Endothelial cell of umbilical vein (primary cell): ENCODE measurements around the gene OLFML2A. TPM values are rescaled to one million over a fixed set of nuclear protein-coding genes. Genes with fewer than 3 reads are reported as not detected.

Experiments
- BruUV-seq: library from RNA; stranded (reverse); fragments of 400-500 nt; replicated peaks from 2 replicates; lab custom pipeline; 2021; lab: Mats Ljungman, UMichigan
- CTCF ChIA-PET: fragments of 300-600, 350-600 bp; sonication (Branson Sonifier 250); formaldehyde crosslinking; loops from one replicate; lab custom pipeline; 2021; ENCODE audit warnings: antibody characterized with exemption, inconsistent platforms; lab: Charles Lee
- POLR2A ChIA-PET: fragments of 300-600, 350-600 bp; sonication (Branson Sonifier 250); formaldehyde crosslinking; loops from one replicate; lab custom pipeline; 2021; ENCODE audit warnings: antibody characterized with exemption, inconsistent platforms; lab: Charles Lee
- DNase-seq: peaks from one replicate; pipeline ENCODE4 v3.0.0-alpha.2; 2011; ENCODE audit warnings: low read depth, low spot score
- FAIRE-seq: peaks from 2 replicates; lab custom pipeline; 2011; peaks lifted over from hg19 to GRCh38; lab: Jason Lieb, UNC
- H2AFZ ChIP-seq: 2 replicates; pipeline ENCODE4 v1.6.0; 2012; ENCODE audit warnings: low read depth, low read length, control low read depth, inconsistent platforms
- H3K27ac ChIP-seq: 2 replicates; pipeline ENCODE4 v1.5.1; 2011; ENCODE audit warnings: low read depth, mild to moderate bottlenecking, control low read depth, low read length, moderate library complexity; ENCODE audit not compliant: insufficient read depth
- H3K27me3 ChIP-seq, 2 experiments: 2 replicates each; pipeline versions ENCODE4 v1.6.0 to v1.6.1; 2011; ENCODE audit warnings: low read length in 2 of 2, mixed read lengths in 1 of 2; ENCODE audit not compliant: control insufficient read depth in 2 of 2, insufficient read depth in 2 of 2
- H3K36me3 ChIP-seq, 2 experiments: 2 replicates in 1 of 2; 3 replicates in 1 of 2; pipeline ENCODE4 v1.5.1; 2011; ENCODE audit warnings: low read length in 2 of 2, mild to moderate bottlenecking in 1 of 2, moderate library complexity in 1 of 2; ENCODE audit not compliant: control insufficient read depth in 2 of 2, insufficient read depth in 2 of 2; ENCODE audit errors: extremely low read depth in 1 of 2
- H3K4me1 ChIP-seq: 3 replicates; pipeline ENCODE4 v1.5.1; 2011; ENCODE audit warnings: mild to moderate bottlenecking, low read length; ENCODE audit not compliant: control insufficient read depth, insufficient read depth; ENCODE audit errors: extremely low read depth
- H3K4me2 ChIP-seq: 2 replicates; pipeline ENCODE4 v1.6.1; 2011; ENCODE audit warnings: low read length, control low read depth, mixed read lengths; ENCODE audit not compliant: insufficient read depth
- H3K4me3 ChIP-seq, 3 experiments: fragments of 200-600 bp in 1 of 3; sonication (generic), shearing (Covaris generic) in 1 of 3; replicated peaks in 1 of 3; 2 replicates each; pipeline ENCODE4 v1.5.1; 2011 to 2016; ENCODE audit warnings: control low read depth in 3 of 3, low read length in 3 of 3, mild to moderate bottlenecking in 2 of 3, inconsistent platforms in 1 of 3, low read depth in 1 of 3, moderate library complexity in 1 of 3; ENCODE audit not compliant: insufficient read depth in 1 of 3
- H3K79me2 ChIP-seq: 2 replicates; pipeline ENCODE4 v1.6.0; 2012; ENCODE audit warnings: low read length, inconsistent platforms; ENCODE audit not compliant: control insufficient read depth, insufficient read depth
- H3K9ac ChIP-seq: replicated peaks from 2 replicates; pipeline ENCODE3; 2011; ENCODE audit warnings: low read length, control low read depth; ENCODE audit not compliant: insufficient read depth; ENCODE audit errors: extremely low read depth
- H3K9me1 ChIP-seq: replicated peaks from 3 replicates; pipeline ENCODE4 v1.6.0; 2011; ENCODE audit warnings: mild to moderate bottlenecking, low read length; ENCODE audit not compliant: control insufficient read depth, insufficient read depth; ENCODE audit errors: extremely low read depth
- H3K9me3 ChIP-seq: replicated peaks from 2 replicates; pipeline ENCODE4 v1.5.1; 2012; ENCODE audit warnings: low read length, inconsistent platforms; ENCODE audit not compliant: control insufficient read depth, insufficient read depth
- H4K20me1 ChIP-seq: replicated peaks from 2 replicates; pipeline ENCODE3; 2011; ENCODE audit warnings: mild to moderate bottlenecking, low read length; ENCODE audit not compliant: control insufficient read depth, insufficient read depth; ENCODE audit errors: extremely low read depth
- EZH2 ChIP-seq: IDR thresholded peaks from 2 replicates; pipeline ENCODE4 v1.6.1; 2012; ENCODE audit warnings: borderline replicate concordance, low read depth, mild to moderate bottlenecking, moderate library complexity, low read length, inconsistent platforms; ENCODE audit not compliant: severe bottlenecking
- FOS ChIP-seq: IDR thresholded peaks from 2 replicates; pipeline ENCODE4 v1.6.1; 2011; ENCODE audit warnings: mild to moderate bottlenecking, low read length, moderate library complexity, borderline replicate concordance; ENCODE audit not compliant: insufficient read depth
- GATA2 ChIP-seq: IDR thresholded peaks from 2 replicates; pipeline ENCODE4 v1.7.0; 2011; ENCODE audit warnings: low read depth, mild to moderate bottlenecking, moderate library complexity, mixed read lengths, low read length; ENCODE audit not compliant: insufficient read length, insufficient read depth
- JUN ChIP-seq: IDR thresholded peaks from 2 replicates; pipeline ENCODE4 v1.6.1; 2011; ENCODE audit warnings: borderline replicate concordance, low read depth; ENCODE audit not compliant: insufficient read length, insufficient read depth
- MYC ChIP-seq: IDR thresholded peaks from one replicate; pipeline ENCODE4 v1.6.1; 2011; ENCODE audit warnings: mild to moderate bottlenecking, low read depth, low read length
- POLR2A ChIP-seq: IDR thresholded peaks from 2 replicates; pipeline ENCODE4 v1.6.1; 2012; ENCODE audit warnings: low read depth, mild to moderate bottlenecking, control low read depth, low read length
- POLR2AphosphoS5 ChIP-seq: IDR thresholded peaks from 2 replicates; pipeline ENCODE4 v1.6.1; 2012; ENCODE audit warnings: low read depth, mild to moderate bottlenecking, control low read depth, low read length, moderate library complexity; ENCODE audit not compliant: insufficient read depth
- dilution Hi-C: fragments of 300-500 bp; cut with MboI; formaldehyde crosslinking; loops from one replicate; pipeline ENCODE4 v1.15.0; 2019; ENCODE audit warnings: low sequenced_read_pairs; ENCODE audit not compliant: extremely low pct_ligation_motif_present
- intact Hi-C: fragments of 100-400 bp; cut with micrococcal nuclease; formaldehyde crosslinking; loops from one replicate; pipeline ENCODE4 v1.10.0; 2022
- polyA plus RNA-seq, 4 experiments: library from polyadenylated mRNA; depleted of rRNA in 3 of 4; stranded (reverse) in 3 of 4; unstranded in 1 of 4; fragments of >200 nt; gene quantifications; 2 replicates each; pipeline versions ENCODE4 v1.2.1 to v1.2.3, GENCODE V29; 2011 to 2012; ENCODE audit warnings: missing spikeins in 1 of 4
- total RNA-seq: library from RNA; stranded (reverse); gene quantifications from 2 replicates; pipeline ENCODE4 v1.2.3, GENCODE V29; 2021
- TF ChIP-seq, protein P1 (sequence below): IDR thresholded peaks from 2 replicates; pipeline ENCODE4 v1.6.1; 2011; ENCODE audit not compliant: insufficient read depth, insufficient read length
- TF ChIP-seq, protein P2 (sequence below), 2 donors: IDR thresholded peaks; 1 replicate in 1 of 2; 2 replicates in 1 of 2; pipeline ENCODE4 v1.5.1; 2011; ENCODE audit warnings: low read length in 2 of 2, mild to moderate bottlenecking in 2 of 2, moderate library complexity in 2 of 2, control low read depth in 1 of 2, inconsistent platforms in 1 of 2, low read depth in 1 of 2; ENCODE audit not compliant: insufficient read depth in 1 of 2; ENCODE audit errors: extremely low read depth in 1 of 2

Gene OLFML2A
- total and polyA plus RNA-seq, 2 donors (not counting 3 experiments of a cell fraction or from before 2014, with no cell fraction given) = 0.92 to 1.1 TPM

DNA sequence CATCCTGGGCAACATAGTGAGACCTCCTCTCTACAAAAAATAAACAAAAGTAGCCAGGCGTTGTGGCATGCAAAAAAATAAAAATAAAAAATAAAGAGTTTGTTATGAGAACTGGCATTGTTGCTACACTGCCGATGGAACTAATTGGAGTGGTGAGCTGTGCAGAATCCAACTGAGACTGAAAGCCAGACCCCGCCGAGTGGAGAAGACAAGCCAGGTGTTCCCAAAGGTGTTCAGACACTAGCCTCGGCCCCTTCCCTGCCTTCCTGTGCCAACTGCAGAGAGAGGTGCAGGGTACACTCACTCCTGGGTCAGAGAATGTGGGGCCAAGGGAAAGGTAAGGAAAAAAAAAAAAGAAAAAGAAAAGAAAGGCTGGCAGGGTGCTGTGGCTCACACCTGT lies 38.7 kb downstream of the OLFML2A start:
- Histone ChIP-seq H3K4me2 (no peak overlapping the region), H3K79me2 (no peaks in the 10 kb centered on the region), H2AFZ (no peak overlapping the region), H3K36me3 (no peaks in the 10 kb centered on the region), H3K9me3 (no peaks in the 10 kb centered on the region), H3K9me1 (no peaks in the 10 kb centered on the region), H3K27me3 (no peaks in the 10 kb centered on the region), H3K27ac (no peak overlapping the region), H3K4me3 (no peak overlapping the region), H4K20me1 (no peaks in the 10 kb centered on the region), H3K9ac (no peak overlapping the region), H3K4me1 (no peaks in the 10 kb centered on the region)
- no TSS peak for BruUV-seq
- dilution Hi-C loops = no loop called here
- FAIRE-seq = no peak
- ChIA-PET POLR2A (no interaction called here), CTCF (no interaction called here)
- TF ChIP-seq JUN (no peak), GATA2 (no peak), MYC (no peak), POLR2A (no peak), POLR2AphosphoS5 (no peak), FOS (no peak), EZH2 (no peak)
- TF ChIP-seq, protein P1, sequence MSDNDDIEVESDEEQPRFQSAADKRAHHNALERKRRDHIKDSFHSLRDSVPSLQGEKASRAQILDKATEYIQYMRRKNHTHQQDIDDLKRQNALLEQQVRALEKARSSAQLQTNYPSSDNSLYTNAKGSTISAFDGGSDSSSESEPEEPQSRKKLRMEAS = no peak
- TF ChIP-seq, protein P2, sequence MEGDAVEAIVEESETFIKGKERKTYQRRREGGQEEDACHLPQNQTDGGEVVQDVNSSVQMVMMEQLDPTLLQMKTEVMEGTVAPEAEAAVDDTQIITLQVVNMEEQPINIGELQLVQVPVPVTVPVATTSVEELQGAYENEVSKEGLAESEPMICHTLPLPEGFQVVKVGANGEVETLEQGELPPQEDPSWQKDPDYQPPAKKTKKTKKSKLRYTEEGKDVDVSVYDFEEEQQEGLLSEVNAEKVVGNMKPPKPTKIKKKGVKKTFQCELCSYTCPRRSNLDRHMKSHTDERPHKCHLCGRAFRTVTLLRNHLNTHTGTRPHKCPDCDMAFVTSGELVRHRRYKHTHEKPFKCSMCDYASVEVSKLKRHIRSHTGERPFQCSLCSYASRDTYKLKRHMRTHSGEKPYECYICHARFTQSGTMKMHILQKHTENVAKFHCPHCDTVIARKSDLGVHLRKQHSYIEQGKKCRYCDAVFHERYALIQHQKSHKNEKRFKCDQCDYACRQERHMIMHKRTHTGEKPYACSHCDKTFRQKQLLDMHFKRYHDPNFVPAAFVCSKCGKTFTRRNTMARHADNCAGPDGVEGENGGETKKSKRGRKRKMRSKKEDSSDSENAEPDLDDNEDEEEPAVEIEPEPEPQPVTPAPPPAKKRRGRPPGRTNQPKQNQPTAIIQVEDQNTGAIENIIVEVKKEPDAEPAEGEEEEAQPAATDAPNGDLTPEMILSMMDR (IDR thresholded peaks at IDR 0.05; ENCODE audit: extremely low read depth in 1 of 2, insufficient read depth in 1 of 2, low read depth in 1 of 2, low read length in 2 of 2) = no peak
- intact Hi-C loops = no loop called here
- no peak for DNase-seq
